ENCODE data around the gene IGDCC3. TPM values are rescaled to one million over a fixed set of nuclear protein-coding genes. Genes with fewer than 3 reads are reported as not detected.

IGDCC3 gene
- total and polyA plus RNA-seq, 12 donors: under 0.01 to 0.57 (median 0.16) TPM; not detected in 4

GRCh38 chr15:65339920-65340319 is 37.9 kb downstream of the IGDCC3 start:
- ATAC-seq (no peak), DNase-seq (no peak)
- TF ChIP-seq, protein P1, sequence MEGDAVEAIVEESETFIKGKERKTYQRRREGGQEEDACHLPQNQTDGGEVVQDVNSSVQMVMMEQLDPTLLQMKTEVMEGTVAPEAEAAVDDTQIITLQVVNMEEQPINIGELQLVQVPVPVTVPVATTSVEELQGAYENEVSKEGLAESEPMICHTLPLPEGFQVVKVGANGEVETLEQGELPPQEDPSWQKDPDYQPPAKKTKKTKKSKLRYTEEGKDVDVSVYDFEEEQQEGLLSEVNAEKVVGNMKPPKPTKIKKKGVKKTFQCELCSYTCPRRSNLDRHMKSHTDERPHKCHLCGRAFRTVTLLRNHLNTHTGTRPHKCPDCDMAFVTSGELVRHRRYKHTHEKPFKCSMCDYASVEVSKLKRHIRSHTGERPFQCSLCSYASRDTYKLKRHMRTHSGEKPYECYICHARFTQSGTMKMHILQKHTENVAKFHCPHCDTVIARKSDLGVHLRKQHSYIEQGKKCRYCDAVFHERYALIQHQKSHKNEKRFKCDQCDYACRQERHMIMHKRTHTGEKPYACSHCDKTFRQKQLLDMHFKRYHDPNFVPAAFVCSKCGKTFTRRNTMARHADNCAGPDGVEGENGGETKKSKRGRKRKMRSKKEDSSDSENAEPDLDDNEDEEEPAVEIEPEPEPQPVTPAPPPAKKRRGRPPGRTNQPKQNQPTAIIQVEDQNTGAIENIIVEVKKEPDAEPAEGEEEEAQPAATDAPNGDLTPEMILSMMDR (IDR thresholded peaks at IDR 0.05): no peak
- 50 to 65% methylated on average over 7 of the region's 7 CpGs for WGBS, 2 donors
- peaks cover 0 to 14% (median 0%) of the 10 kb centered on the region in 7 donors for H3K27me3 ChIP-seq
- no peaks in the 10 kb centered on the region for H3K9me3 ChIP-seq
- H3K36me3 ChIP-seq: no peaks in the 10 kb centered on the region
- H3K4me3 ChIP-seq: no peak overlapping the region
- peaks cover 0 to 3% (median 0%) of the 10 kb centered on the region in 9 donors for H3K4me1 ChIP-seq
- H3K27ac ChIP-seq: no peak overlapping the region
- intact Hi-C loops (cut with DNase I): loop anchor here in 2 of 10 donors (5.0 kb wide), 2 partner anchors 32 to 37 kb away; partner anchors contain the start of gene IGDCC3 (in 1 of the 2)

DNA sequence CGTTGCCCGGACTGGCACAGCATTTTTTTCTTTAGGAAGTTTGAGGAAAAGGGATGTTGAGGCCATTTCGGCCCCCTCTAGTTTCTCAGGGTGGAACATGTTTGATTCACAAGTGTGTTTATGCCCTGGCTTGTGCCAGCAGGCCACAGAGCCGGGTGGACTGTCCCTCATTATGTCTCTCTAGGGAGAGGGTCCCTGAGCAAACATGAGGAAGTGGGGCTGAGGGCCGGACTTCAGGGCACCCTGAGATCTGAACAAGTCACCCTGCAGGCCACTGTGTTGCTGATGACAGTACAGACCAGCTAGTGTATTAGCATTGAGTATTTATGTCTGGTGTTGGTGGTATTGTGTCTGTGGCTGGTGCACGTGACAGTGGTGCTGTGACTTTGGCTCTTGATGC is 38.4 kb downstream of the IGDCC3 start:
- intact Hi-C loops (cut with DNase I): loop anchor here in 1 of 10 donors (5.0 kb wide), 1 partner anchor 33 kb away; no protein-coding TSS in a partner anchor
- ATAC-seq: no peak

GRCh38 chr15:65338823-65339222 is 39.0 kb downstream of the IGDCC3 start:
- TF ChIP-seq, protein P1 (IDR thresholded peaks at IDR 0.05): no peak
- Histone ChIP-seq H3K36me3 (no peaks in the 10 kb centered on the region), H3K27me3 (peaks cover 0 to 14% (median 0%) of the 10 kb centered on the region in 7 donors), H3K27ac (no peak overlapping the region), H3K9me3 (no peaks in the 10 kb centered on the region), H3K4me3 (no peak overlapping the region), H3K4me1 (peaks cover 0 to 3% (median 0%) of the 10 kb centered on the region in 9 donors)
- ATAC-seq: no peak
- intact Hi-C loops (cut with DNase I): loop anchor here in 1 of 10 donors (5.0 kb wide), 1 partner anchor 33 kb away; no protein-coding TSS in a partner anchor
- 96 to 99% methylated on average over 8 of the region's 8 CpGs for WGBS, 2 donors
- no peak for DNase-seq

More for the DNA sequence above, 38.4 kb downstream of the IGDCC3 start:
- 88 to 90% methylated on average over 6 of the region's 6 CpGs for WGBS, 2 donors
- TF ChIP-seq, protein P1 (IDR thresholded peaks at IDR 0.05): no peak
- Histone ChIP-seq H3K27ac (no peak overlapping the region), H3K36me3 (no peaks in the 10 kb centered on the region), H3K9me3 (no peaks in the 10 kb centered on the region), H3K4me3 (no peak overlapping the region), H3K27me3 (peaks cover 0 to 14% (median 0%) of the 10 kb centered on the region in 7 donors), H3K4me1 (peaks cover 0 to 3% (median 0%) of the 10 kb centered on the region in 9 donors)
- DNase-seq: no peak

DNA sequence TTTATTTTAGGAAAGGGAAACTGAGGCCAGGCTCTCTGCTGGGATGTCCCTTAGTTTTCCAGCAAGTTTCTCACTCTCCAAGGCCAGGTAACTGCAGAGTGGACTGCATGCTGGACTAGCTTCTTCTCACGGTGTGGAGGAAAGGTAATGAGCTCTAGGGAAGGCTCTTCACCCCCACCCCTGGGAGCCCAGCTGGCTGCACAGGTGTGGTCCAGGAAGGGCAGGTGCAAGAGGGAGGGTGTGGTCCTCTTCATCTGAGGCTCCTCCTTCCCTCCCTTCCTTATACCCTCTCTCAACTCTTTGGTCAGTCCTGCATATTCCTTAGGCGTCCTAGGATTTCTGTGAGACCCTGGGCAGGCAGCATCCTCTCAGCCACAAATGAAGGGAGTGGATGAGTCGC is 39.4 kb downstream of the IGDCC3 start:
- Histone ChIP-seq H3K36me3 (no peaks in the 10 kb centered on the region), H3K4me1 (peaks cover 0 to 3% (median 0%) of the 10 kb centered on the region in 9 donors), H3K4me3 (no peak overlapping the region), H3K9me3 (no peaks in the 10 kb centered on the region), H3K27me3 (peaks cover 0 to 14% (median 0%) of the 10 kb centered on the region in 7 donors), H3K27ac (no peak overlapping the region)
- intact Hi-C loops (cut with DNase I): loop anchor here in 1 of 10 donors (5.0 kb wide), 1 partner anchor 34 kb away; no protein-coding TSS in a partner anchor
- TF ChIP-seq, protein P1 (IDR thresholded peaks at IDR 0.05): no peak
- ATAC-seq: no peak
- DNase-seq: no peak
- 83 to 96% methylated on average over 3 of the region's 3 CpGs for WGBS, 2 donors

All from heart right ventricle (tissue), 16 donors.